Measurements from ENCODE around the gene TNFRSF8. TPM values are rescaled to one million over a fixed set of nuclear protein-coding genes. Genes with fewer than 3 reads are reported as not detected.
A peak's percentile ranks its signal among the peaks of the same experiment; 100 is the strongest.

The TNFRSF8 gene
- total and polyA plus RNA-seq, 2 of the 4 experiments (the other 2 are of a cell fraction) = under 0.01 to 0.31 TPM

DNA sequence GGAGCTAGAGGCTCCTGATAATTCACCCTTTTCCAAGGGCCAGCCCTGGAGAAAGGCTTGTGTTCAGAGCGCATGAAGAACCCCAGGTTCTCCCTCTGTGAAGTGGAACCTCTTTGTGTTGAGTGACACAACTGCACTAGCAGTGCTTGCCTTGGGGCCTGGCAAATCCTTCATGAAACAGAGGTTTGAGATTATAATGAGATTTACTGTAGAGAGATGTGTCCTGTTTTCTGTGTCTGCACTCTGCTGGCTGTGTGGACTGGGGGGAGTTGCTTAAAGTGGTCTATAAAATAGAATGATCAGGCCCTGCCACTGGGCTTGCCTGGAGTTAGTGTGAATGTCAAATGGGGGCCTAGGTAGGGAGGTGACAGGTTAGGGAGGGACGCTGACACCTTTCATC is 92.2 kb downstream of the TNFRSF8 start:
- peak overlapping the region; percentile 46 for H4K91ac ChIP-seq (ENCODE audit: insufficient read depth, low read depth, low read length)
- ChIA-PET POLR2A (ENCODE audit: unreplicated experiment) (no interaction called here), CTCF (no interaction called here)
- peak overlapping the region; percentile 71 for H2BK15ac ChIP-seq (ENCODE audit: low read depth, low read length)
- no TSS peak for BruUV-seq (replicated peaks)
- H3K9ac ChIP-seq (ENCODE audit: low read depth, low read length) = no peak overlapping the region
- no peak overlapping the region for H3K14ac ChIP-seq (replicated peaks; ENCODE audit: low read depth, low read length)
- no peaks in the 10 kb centered on the region for H3K9me3 ChIP-seq (ENCODE audit: control insufficient read depth, insufficient read depth, low read length)
- no peaks in the 10 kb centered on the region for H4K20me1 ChIP-seq (ENCODE audit: insufficient read depth, low read length)
- WGBS, 2 experiments (ENCODE audit: extremely low coverage in 2 of 2, insufficient read length in 1 of 2) = no CpG with 5 or more reads among the region's 2 CpGs
- peak overlapping the region; percentile 61 for H2AFZ ChIP-seq (replicated peaks; ENCODE audit: low read length, poor library complexity)
- TF ChIP-seq, protein P1, sequence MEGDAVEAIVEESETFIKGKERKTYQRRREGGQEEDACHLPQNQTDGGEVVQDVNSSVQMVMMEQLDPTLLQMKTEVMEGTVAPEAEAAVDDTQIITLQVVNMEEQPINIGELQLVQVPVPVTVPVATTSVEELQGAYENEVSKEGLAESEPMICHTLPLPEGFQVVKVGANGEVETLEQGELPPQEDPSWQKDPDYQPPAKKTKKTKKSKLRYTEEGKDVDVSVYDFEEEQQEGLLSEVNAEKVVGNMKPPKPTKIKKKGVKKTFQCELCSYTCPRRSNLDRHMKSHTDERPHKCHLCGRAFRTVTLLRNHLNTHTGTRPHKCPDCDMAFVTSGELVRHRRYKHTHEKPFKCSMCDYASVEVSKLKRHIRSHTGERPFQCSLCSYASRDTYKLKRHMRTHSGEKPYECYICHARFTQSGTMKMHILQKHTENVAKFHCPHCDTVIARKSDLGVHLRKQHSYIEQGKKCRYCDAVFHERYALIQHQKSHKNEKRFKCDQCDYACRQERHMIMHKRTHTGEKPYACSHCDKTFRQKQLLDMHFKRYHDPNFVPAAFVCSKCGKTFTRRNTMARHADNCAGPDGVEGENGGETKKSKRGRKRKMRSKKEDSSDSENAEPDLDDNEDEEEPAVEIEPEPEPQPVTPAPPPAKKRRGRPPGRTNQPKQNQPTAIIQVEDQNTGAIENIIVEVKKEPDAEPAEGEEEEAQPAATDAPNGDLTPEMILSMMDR (conservative IDR thresholded peaks at IDR 0.05; ENCODE audit: low read depth, low read length) = no peak
- no peak for TF ChIP-seq MXI1 (IDR thresholded peaks at IDR 0.05; ENCODE audit: borderline replicate concordance, low read depth, low read length)
- TF ChIP-seq MAZ (IDR thresholded peaks at IDR 0.05; ENCODE audit: borderline replicate concordance, low read depth, low read length) = no peak
- no peak for TF ChIP-seq RAD21 (IDR thresholded peaks at IDR 0.05; ENCODE audit: low read length)
- no peak for TF ChIP-seq POLR2A (IDR thresholded peaks at IDR 0.05; ENCODE audit: low read depth, low read length)
- TF ChIP-seq, protein P2, sequence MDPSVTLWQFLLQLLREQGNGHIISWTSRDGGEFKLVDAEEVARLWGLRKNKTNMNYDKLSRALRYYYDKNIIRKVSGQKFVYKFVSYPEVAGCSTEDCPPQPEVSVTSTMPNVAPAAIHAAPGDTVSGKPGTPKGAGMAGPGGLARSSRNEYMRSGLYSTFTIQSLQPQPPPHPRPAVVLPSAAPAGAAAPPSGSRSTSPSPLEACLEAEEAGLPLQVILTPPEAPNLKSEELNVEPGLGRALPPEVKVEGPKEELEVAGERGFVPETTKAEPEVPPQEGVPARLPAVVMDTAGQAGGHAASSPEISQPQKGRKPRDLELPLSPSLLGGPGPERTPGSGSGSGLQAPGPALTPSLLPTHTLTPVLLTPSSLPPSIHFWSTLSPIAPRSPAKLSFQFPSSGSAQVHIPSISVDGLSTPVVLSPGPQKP (IDR thresholded peaks at IDR 0.05; ENCODE audit: borderline replicate concordance, low read depth, low read length) = no peak
- TF ChIP-seq RCOR1 (IDR thresholded peaks at IDR 0.05; ENCODE audit: insufficient replicate concordance, low read length) = no peak
- TF ChIP-seq, protein P3, sequence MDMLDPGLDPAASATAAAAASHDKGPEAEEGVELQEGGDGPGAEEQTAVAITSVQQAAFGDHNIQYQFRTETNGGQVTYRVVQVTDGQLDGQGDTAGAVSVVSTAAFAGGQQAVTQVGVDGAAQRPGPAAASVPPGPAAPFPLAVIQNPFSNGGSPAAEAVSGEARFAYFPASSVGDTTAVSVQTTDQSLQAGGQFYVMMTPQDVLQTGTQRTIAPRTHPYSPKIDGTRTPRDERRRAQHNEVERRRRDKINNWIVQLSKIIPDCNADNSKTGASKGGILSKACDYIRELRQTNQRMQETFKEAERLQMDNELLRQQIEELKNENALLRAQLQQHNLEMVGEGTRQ (IDR thresholded peaks at IDR 0.05; ENCODE audit: low read depth, low read length) = no peak
- no peak for TF ChIP-seq NFE2L2 (IDR thresholded peaks at IDR 0.05; ENCODE audit: low read depth, low read length)
- no peak for TF ChIP-seq BHLHE40 (IDR thresholded peaks at IDR 0.05; ENCODE audit: low read depth, low read length)
- no peak for TF ChIP-seq FOS (IDR thresholded peaks at IDR 0.05; ENCODE audit: low read depth, low read length)
- TF ChIP-seq RFX5 (IDR thresholded peaks at IDR 0.05; ENCODE audit: low read depth, low read length) = no peak
- no peak for TF ChIP-seq SMC3 (IDR thresholded peaks at IDR 0.05; ENCODE audit: low read depth, low read length)
- no peak for TF ChIP-seq CHD1 (IDR thresholded peaks at IDR 0.05; ENCODE audit: low read depth, low read length)
- TF ChIP-seq MAFK (IDR thresholded peaks at IDR 0.05; ENCODE audit: low read depth, low read length) = no peak
- TF ChIP-seq CEBPB (IDR thresholded peaks at IDR 0.05; ENCODE audit: low read depth, low read length) = no peak
- H3K4ac ChIP-seq (ENCODE audit: low read depth, low read length) = peak overlapping the region; percentile 52
- no peaks in the 10 kb centered on the region for H3K79me1 ChIP-seq (ENCODE audit: low read depth in 1 of 2, low read length in 2 of 2)
- H3K4me1 ChIP-seq (ENCODE audit: control insufficient read depth, insufficient read depth, low read length) = peaks cover 18% of the 10 kb centered on the region
- H2AK5ac ChIP-seq (ENCODE audit: low read depth, low read length) = peak overlapping the region; percentile 56
- no peak for ATAC-seq (ENCODE audit: low read depth)
- dilution Hi-C loops (cut with HindIII; ENCODE audit: low sequenced_read_pairs, unreplicated experiment) (no loop called here), in situ Hi-C loops (cut with MboI; ENCODE audit: low sequenced_read_pairs) (no loop called here), intact Hi-C loops (cut with micrococcal nuclease) (no loop called here)
- no peak for DNase-seq
- H2BK20ac ChIP-seq (ENCODE audit: low read depth, low read length) = peak overlapping the region; percentile 55
- peak overlapping the region; percentile 65 for H2BK120ac ChIP-seq (ENCODE audit: low read depth, low read length)
- no peak overlapping the region for H3K4me2 ChIP-seq (ENCODE audit: low read depth, low read length)
- H3K36me3 ChIP-seq (ENCODE audit: control insufficient read depth, insufficient read depth, low read length) = no peaks in the 10 kb centered on the region
- H2AK9ac ChIP-seq (replicated peaks; ENCODE audit: low read depth, low read length, poor library complexity) = no peak overlapping the region
- H4K5ac ChIP-seq (ENCODE audit: low read depth, low read length) = no peak overlapping the region
- H3K9me1 ChIP-seq (ENCODE audit: insufficient read depth, low read length) = peaks cover 12% of the 10 kb centered on the region
- H3K18ac ChIP-seq (ENCODE audit: low read depth, low read length) = no peak overlapping the region
- no peak overlapping the region for H3K23ac ChIP-seq (ENCODE audit: low read depth, low read length)
- H3K56ac ChIP-seq (ENCODE audit: extremely low read depth, insufficient read depth, low read length) = no peak overlapping the region
- no peak overlapping the region for H4K8ac ChIP-seq (ENCODE audit: low read depth in 2 of 2, low read length in 2 of 2)
- H2BK5ac ChIP-seq (ENCODE audit: low read depth, low read length, poor library complexity, severe bottlenecking) = peak overlapping the region; percentile 35
- no peak overlapping the region for H3K27ac ChIP-seq (ENCODE audit: insufficient read depth, low read length)
- no peaks in the 10 kb centered on the region for H3K27me3 ChIP-seq (ENCODE audit: control insufficient read depth, insufficient read depth, low read length)
- H3K4me3 ChIP-seq (ENCODE audit: insufficient read depth, low read depth, low read length) = no peak overlapping the region

All from IMR-90 (cell line).